K562 (cell line): Measurements from ENCODE around the gene ZDHHC8. TPM values are rescaled to one million over a fixed set of nuclear protein-coding genes. Genes with fewer than 3 reads are reported as not detected.
A peak's percentile ranks its signal among the peaks of the same experiment; 100 is the strongest.

Experiments
- CHD7 ChIP-seq: fragments of 200-600 bp; sonication (generic); IDR thresholded peaks from one replicate; pipeline ENCODE4 v1.6.1; 2012; ENCODE audit warnings: mild to moderate bottlenecking, low read depth, low read length, inconsistent platforms
- CREB3 ChIP-seq: fragments of 450-650 bp; conservative IDR thresholded peaks from 2 replicates; pipeline ENCODE4 v1.6.1; 2016; ENCODE audit warnings: missing genetic modification characterization, low read depth, mild to moderate bottlenecking, missing compliant biosample characterization, moderate library complexity
- ERF ChIP-seq: fragments of 450-650 bp; formaldehyde crosslinking; IDR thresholded peaks from 2 replicates; pipeline ENCODE4 v1.4.0; 2020; ENCODE audit warnings: mild to moderate bottlenecking, mixed read lengths
- MYC ChIP-seq, 2 experiments: fragments of 250-450 bp in 1 of 2; sonication (Bioruptor Pico) in 1 of 2; IDR thresholded peaks; 2 replicates each; pipeline versions ENCODE4 v1.5.1 to v1.6.1; 2012 to 2021; ENCODE audit warnings: low read depth in 2 of 2, borderline replicate concordance in 1 of 2, improper control_type of control experiment in 1 of 2, low read length in 1 of 2, mild to moderate bottlenecking in 1 of 2, moderate library complexity in 1 of 2
- NCOA6 ChIP-seq: fragments of 450-650 bp; IDR thresholded peaks from 2 replicates; pipeline ENCODE4 v1.6.1; 2017; ENCODE audit warnings: mild to moderate bottlenecking
- NR3C1 ChIP-seq: sonication (generic); formaldehyde crosslinking; IDR thresholded peaks from 2 replicates; pipeline ENCODE4 v1.8.1; 2022; ENCODE audit warnings: missing genetic modification reagents
- RBBP5 ChIP-seq: fragments of 200-600 bp; sonication (generic); IDR thresholded peaks from 2 replicates; pipeline ENCODE4 v1.6.1; 2012; ENCODE audit warnings: borderline replicate concordance, mild to moderate bottlenecking, low read length, control low read depth, inconsistent platforms; ENCODE audit not compliant: insufficient read depth, poor library complexity, severe bottlenecking
- SMAD1 ChIP-seq: fragments of 150-350 bp; IDR thresholded peaks from 2 replicates; pipeline ENCODE4 v1.6.1; 2014; ENCODE audit warnings: low read length, low read depth; ENCODE audit not compliant: partially characterized antibody
- ZBTB26 ChIP-seq: fragments of 450-650 bp; formaldehyde crosslinking; IDR thresholded peaks from 2 replicates; pipeline ENCODE4 v1.4.0; 2022; ENCODE audit warnings: missing genetic modification characterization
- ZFX ChIP-seq: sonication (generic); formaldehyde crosslinking; IDR thresholded peaks from 2 replicates; pipeline ENCODE4 v1.8.0; 2022; ENCODE audit warnings: mild to moderate bottlenecking, missing genetic modification reagents, moderate library complexity
- ZNF398 ChIP-seq: fragments of 250-450 bp; sonication (Bioruptor Pico); IDR thresholded peaks from 2 replicates; pipeline ENCODE4 v1.8.0; 2021; ENCODE audit warnings: moderate library complexity, mild to moderate bottlenecking, inconsistent platforms
- polyA plus RNA-seq, 8 experiments: library from polyadenylated mRNA; depleted of rRNA in 4 of 8; stranded (reverse) in 5 of 8; unstranded in 3 of 8; fragments of >200 nt; fragmentation: Nextera tagmentation in 2 of 8; fragmentation: Illumina TruSeq in 1 of 8; extraction: Ambion mirVana in 2 of 8; extraction: Trizol in 1 of 8; gene quantifications; 2 replicates each; pipeline versions ENCODE4 v1.2.1 to v1.2.3, GENCODE V29; 2011 to 2014; ENCODE audit warnings: inconsistent platforms in 1 of 8, missing spikeins in 1 of 8
- total RNA-seq, 7 experiments: library from RNA; depleted of rRNA in 6 of 7; stranded (reverse); fragments of >200 nt in 6 of 7; fragmentation: Illumina TruSeq in 2 of 7; extraction: Trizol in 2 of 7; gene quantifications; 2 replicates each; pipeline versions ENCODE4 v1.2.1 to v1.2.3, GENCODE V29; 2011 to 2021; ENCODE audit warnings: low replicate concordance in 1 of 7

ZDHHC8 gene
- total and polyA plus RNA-seq, 9 of the 15 experiments (the other 6 are each of a cell fraction or from before 2014, with no cell fraction given), result 0.04 to 109 (median 16.4) TPM

- TF ChIP-seq CHD7 (no peak), CREB3 (tag) (no peak), NCOA6 (no peak), ZNF398 (no peak), ZFX (0 out of 2 replicates have a peak, but pooled peaks have one; percentile 14), ERF (CRISPR knock-in tag) (no peak), MYC (IDR thresholded peaks at IDR 0.05; ENCODE audit: low read depth, low read length) (0 out of 2 replicates have a peak, but pooled peaks have one; percentile 3), MYC (CRISPR knock-in tag; IDR thresholded peaks at IDR 0.05; ENCODE audit: borderline replicate concordance, low read depth) (no peak), NR3C1 (CRISPR knock-in tag) (no peak), ZBTB26 (CRISPR knock-in tag) (no peak), SMAD1 (no peak), RBBP5 (peak; percentile 19)
Measured at GRCh38 chr22:20172141-20172613, 40.6 kb downstream of the ZDHHC8 start (continued).
